HG03565 (cell line): ENCODE measurements around the gene KCNK4.

ENCODE experiments used
- ATAC-seq: cut with Tn5 transposase; IDR thresholded peaks from one replicate; pipeline ENCODE4 v1.9.1; 2021; ENCODE audit warnings: mild to moderate bottlenecking, moderate library complexity; ENCODE audit not compliant: unreplicated experiment

The KCNK4 gene

DNA sequence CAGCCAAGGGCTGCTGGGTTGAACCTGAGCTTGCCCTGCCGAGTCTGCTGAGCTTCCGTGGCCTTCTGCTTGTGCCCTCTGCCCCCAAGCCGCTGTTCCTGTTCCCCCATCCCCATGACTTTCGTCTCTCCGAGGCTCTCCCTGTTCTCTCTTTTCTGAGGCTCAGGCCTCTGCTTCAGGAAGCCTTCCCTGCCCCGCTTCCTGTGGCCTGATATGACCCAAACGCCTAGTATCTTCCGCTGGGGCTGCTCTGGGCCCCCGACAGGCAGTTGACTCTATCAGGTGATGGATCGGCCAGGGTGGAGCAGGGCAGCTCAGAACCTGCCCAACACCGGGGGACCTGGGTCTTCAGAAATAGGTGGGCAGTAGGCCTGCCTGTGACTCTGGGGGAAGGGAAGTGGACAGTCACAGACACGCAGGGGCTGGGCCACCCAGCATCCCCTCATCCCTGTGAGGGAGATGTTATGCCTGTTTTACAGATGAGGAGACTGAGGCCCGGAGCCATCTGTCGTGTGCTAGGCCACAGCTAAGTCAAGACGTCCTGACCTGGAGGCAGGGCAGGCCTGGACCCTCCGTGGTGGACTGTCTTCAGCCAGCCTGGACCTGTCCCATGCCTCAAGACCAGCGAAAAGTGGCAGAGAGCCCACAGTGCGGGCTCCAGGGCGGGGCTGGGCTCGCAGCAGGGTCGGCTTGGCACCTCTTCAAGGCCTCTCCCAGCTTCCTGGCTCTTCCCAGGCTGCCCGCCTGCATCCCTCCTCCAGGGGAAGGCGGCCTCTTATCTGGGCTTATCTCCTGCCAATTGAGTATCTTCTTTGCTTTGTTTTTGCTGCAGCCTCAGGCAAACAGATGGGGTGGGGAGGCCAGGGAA, 22.8 kb upstream of the KCNK4 start:
- ATAC-seq = no peak

GRCh38 chr11:64268893-64269539, 22.1 kb upstream of the KCNK4 start:
- peak; percentile 4 for ATAC-seq

GRCh38 chr11:64269540-64270220, 21.4 kb upstream of the KCNK4 start:
- peak; percentile 46 for ATAC-seq

DNA sequence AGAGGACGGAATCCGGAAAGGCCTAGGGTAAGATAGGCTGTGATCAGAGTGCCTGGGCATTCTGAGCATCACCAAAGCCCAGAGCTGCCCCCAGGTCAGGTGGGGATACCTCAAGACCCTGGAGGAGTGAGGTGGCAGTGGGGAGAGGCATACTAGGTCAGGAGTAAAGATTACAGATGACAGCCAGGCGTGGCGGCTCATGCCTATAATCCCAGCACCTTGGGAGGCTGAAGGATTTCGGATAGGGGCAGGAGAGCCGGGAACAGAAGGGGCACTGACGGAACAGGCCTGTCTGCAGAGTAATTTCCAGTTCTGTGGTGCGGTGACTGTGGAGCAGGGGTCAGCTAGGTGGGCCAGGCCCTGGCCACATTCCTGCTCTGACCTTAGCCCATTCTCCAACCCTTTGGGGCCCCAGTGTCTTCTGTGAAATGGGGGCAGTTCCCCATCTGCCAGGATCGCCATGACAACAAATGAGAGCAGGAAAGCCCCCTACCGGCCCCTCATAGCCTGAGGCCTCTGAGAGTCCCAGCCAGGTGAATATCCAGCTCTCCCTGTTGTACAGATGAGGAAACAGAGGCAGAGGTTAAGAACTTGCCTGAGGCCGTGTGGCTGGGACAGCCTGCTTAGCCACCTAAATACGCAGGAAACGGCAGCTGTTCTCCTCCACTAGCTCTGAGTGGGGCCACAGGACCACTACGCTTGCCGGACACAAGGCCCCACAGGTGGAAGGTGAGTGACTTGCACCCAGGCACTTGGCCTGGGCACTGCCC, 15.9 kb upstream of the KCNK4 start:
- ATAC-seq = no peak

DNA sequence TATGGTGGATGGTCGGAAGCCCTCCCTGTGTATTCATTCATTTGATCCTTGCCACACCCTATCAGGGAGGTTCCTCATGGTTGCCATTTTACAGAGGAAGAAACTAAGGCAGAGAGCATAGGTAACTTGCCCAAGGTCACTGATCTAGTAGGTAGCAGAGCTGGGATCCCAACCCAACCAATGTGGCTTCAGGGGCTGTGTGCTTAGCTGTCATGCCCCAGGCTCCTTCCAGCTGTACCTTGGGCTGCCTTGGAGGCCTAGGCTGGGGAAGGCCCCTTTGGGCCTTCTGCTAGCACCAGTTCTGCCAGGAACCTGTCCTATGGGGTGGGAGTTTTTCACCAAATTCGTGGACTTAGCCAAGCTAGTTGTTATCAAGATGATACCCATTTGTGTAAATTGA, 15.3 kb upstream of the KCNK4 start:
- no peak for ATAC-seq

DNA sequence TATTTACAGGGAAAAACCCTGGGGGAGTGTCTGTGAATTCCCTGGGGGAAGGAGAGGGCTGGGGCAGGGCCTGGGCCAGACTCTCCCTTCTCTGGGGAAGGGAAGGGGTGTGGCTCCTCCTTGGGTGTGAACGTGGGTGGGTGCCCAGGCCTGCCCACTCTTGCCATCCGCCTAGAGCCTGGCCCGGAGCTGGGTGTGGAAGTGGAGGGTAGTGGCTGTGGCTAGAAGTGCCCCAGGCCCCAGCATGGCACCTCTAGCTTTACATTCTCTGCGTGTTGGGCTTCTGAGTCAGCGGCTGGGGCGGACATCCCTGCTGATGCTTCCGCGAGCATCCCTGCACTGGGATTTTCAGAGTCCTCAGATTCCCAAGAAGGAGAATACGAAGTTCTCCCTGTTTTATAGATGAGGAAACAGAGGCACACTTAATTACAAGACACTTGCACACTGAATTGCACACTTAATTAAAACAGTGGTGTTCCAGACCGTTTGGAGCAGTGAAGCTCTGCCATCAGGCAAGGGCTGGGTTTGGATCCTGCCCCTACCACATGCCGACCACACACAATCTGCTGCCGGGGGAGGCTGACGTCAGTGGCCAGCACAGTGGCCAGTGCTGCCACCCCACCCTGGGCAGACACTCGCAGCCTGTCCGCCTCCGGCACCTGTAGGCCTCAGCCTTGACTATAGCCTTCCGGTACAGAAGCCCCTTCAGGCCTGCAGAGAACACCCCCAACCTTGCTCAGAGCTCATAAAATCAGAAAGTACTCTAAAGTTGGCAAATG, 14.3 kb upstream of the KCNK4 start:
- ATAC-seq = no peak

DNA sequence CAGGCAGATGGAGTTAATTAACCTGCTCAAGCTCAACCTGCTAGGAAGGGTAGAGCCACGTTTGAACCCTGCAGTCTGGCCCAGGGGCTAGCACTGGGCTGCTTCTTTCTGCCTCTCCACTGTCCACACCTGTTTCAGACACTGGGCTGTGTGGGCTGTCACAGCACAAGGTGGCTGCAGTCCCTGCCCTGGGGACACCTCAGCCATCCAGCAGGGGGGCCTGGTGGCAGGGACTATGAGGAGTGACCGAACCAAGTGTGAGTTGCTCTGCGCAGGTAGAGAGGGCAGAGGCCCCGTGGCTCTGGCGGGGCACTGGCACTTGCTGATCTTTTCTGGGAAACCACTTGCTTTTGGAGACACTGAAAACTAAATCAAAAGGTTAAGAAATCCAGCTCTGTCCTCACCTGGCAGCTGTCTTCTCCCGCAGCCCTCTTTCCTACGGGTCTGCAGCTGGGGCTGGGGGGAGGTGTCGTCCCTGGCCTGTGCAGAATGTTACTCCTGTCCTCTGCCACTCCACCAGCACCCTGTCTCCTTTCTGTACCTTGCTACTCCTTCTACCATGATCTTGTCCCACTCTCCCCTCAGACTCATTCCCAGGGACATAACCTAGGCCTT, 12.4 kb upstream of the KCNK4 start:
- no peak for ATAC-seq

- ATAC-seq = no peak
Measured at GRCh38 chr11:64281957-64282770, 8.9 kb upstream of the KCNK4 start.

GRCh38 chr11:64283092-64283491, 8.0 kb upstream of the KCNK4 start:
- ATAC-seq = no peak

DNA sequence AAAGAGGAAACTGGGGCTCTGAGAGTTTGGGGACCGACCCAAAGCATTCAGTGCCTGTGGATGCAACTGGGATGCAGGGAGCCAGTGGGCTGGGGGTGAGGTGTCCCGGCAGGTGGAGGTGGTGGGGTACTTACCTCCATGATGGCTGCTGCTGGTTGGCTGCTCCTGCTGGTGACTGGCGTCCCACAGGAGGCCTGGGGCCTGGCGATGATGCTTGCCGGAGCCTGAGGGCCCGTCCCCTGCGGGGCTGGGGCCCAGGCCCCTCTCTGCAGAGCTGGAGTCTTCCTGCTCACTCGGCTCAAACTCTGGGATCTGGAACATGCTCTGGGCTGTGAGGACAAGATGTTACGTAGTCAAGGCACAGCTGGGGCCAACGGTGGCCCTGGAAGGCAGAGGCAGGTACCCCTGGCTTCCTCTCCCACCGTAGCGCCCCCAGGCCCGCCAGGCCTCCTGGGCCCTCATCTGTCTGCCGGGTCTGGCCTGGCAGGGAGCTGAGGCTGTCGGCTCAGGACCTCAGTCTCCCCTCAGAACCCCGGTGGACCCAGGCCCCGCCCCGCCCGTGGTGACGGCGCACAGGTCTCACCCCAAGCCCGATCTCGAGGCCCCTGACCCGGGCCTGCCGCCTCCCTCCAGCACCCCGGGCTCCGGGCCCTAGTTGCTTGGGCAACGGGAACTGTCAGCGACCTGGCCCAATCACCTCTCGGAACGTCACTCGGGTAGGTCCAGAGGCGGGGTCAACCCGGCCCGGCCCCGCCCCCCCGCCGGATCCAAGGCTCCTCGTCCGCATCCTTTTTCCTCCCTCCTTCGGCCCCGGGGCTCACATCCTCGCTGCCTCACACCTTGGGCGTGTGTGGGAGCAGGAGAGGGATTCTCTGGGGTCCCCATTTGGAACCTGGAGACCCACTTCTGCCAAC, 6.8 kb upstream of the KCNK4 start, which contains the start of gene BAD:
BAD (minus strand) TSS at position 618 of the 914 bp plus-strand sequence; CDS start at position 321, 297 bp downstream.
- ATAC-seq = peak; percentile 55

- peak; percentile 48 for ATAC-seq
Measured at GRCh38 chr11:64284962-64285884, 5.9 kb upstream of the KCNK4 start, which contains the start of gene GPR137. GPR137 (plus strand) TSS chr11:64285848; CDS start chr11:64286525, 677 bp downstream.

DNA sequence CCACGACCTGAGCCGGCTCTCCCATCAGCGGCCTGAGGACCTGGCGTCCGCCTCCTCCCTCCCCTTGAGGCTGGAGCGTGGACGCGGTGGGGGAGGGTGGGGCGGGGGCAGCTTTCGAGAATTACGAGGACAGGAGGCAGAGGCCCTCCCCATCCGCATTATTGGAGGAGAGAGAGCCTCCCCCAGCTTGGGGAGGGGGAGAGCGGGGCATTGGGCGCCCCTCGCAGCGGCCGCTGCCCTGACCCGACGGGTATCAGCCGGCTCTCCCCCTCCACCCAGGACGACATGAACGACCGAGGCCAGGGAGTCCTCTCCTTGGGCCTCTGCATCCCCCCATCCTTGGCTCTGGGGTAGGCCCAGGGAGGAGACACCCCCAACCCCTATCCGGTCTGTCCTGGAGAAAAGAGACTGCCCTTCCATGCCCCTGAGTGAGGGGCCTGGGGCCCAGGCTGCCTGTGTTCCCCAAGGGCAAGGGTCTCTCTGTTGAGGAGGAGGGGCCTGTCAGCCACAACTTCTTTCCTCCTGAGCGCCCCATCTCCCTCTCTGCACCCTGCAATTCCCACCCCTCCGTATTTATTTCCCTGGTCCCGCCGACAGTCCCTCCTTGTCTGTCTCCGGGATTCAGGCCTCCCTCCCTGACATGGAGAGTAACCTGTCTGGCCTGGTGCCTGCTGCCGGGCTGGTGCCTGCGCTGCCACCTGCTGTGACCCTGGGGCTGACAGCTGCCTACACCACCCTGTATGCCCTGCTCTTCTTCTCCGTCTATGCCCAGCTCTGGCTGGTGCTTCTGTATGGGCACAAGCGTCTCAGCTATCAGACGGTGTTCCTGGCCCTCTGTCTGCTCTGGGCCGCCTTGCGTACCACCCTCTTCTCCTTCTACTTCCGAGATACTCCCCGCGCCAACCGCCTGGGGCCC, 5.0 kb upstream of the KCNK4 start:
- no peak for ATAC-seq

DNA sequence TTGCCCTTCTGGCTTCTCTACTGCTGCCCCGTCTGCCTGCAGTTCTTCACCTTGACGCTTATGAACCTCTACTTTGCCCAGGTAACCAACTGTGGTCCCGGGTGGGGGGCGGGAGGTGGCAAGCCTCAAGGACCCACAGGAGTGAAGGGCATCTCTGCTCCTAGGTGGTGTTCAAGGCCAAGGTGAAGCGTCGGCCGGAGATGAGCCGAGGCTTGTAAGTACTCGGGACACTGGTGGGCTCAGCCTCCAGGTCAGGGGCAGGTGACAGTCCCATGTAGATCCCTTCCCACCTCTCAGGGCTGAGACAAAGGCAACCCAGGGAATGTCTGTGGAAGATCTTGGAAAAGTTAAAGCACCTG, 4.3 kb upstream of the KCNK4 start:
- ATAC-seq = no peak

DNA sequence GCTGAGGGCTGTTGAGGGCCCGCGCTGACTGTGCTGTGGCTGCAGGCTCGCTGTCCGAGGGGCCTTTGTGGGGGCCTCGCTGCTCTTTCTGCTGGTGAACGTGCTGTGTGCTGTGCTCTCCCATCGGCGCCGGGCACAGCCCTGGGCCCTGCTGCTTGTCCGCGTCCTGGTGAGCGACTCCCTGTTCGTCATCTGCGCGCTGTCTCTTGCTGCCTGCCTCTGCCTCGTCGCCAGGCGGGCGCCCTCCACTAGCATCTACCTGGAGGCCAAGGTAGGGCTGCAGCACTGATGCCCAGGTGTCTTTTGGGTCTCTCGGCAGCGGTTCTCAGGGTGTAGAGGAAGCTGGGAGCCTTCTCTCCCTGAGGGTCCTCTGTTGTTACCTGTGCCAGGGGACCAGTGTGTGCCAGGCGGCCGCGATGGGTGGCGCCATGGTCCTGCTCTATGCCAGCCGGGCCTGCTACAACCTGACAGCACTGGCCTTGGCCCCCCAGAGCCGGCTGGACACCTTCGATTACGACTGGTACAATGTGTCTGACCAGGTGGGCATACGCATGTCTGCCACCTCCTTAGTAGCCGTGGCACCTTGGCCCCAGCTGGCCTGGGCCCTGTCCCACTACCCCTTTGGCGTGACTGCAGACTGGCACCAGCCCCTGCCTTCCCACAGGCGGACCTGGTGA, 3.3 kb upstream of the KCNK4 start:
- no peak for ATAC-seq

DNA sequence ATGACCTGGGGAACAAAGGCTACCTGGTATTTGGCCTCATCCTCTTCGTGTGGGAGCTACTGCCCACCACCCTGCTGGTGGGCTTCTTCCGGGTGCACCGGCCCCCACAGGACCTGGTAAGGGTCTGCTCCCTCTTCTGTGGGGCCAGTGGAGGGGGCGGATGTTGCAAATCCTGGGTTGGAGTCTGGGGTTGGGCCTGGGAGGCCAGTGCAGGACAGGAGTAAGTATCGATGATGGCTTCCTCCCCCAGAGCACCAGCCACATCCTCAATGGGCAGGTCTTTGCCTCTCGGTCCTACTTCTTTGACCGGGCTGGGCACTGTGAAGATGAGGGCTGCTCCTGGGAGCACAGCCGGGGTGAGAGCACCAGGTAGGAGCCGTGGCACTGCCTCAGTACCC, 2.8 kb upstream of the KCNK4 start:
- ATAC-seq = no peak
